Activated CD8-positive, alpha-beta T cell treated with anti-CD3 and anti-CD28 coated beads for 36 hours (primary cell): ENCODE data around the gene TRMT11. TPM values are rescaled to one million over a fixed set of nuclear protein-coding genes. Genes with fewer than 3 reads are reported as not detected.

Experiments
- ATAC-seq: fragments of 200-7000 bp; cut with Tn5 transposase; one replicate; pipeline ENCODE4 v1.10.0; 2021; ENCODE audit warnings: mild to moderate bottlenecking, moderate library complexity
- CTCF ChIA-PET: fragments of 350-600 bp; sonication (Branson Sonifier 250); formaldehyde crosslinking; loops from one replicate; lab custom pipeline; 2021; ENCODE audit warnings: antibody characterized with exemption; lab: Charles Lee
- POLR2A ChIA-PET: fragments of 350-600 bp; sonication (Branson Sonifier 250); formaldehyde crosslinking; loops from one replicate; lab custom pipeline; 2021; ENCODE audit warnings: antibody characterized with exemption; lab: Charles Lee
- DNase-seq: peaks from one replicate; pipeline ENCODE4 v3.0.0-alpha.2; 2020
- H3K27ac Mint-ChIP-seq: one replicate; pipeline ENCODE4 v1.8.0; 2021; ENCODE audit warnings: mild to moderate bottlenecking, mixed read lengths
- H3K27me3 Mint-ChIP-seq: one replicate; pipeline ENCODE4 v1.8.0; 2021; ENCODE audit warnings: mixed read lengths
- H3K36me3 Mint-ChIP-seq: one replicate; pipeline ENCODE4 v1.8.0; 2021; ENCODE audit warnings: low read depth, mixed read lengths
- H3K4me1 Mint-ChIP-seq: one replicate; pipeline ENCODE4 v1.8.0; 2021; ENCODE audit warnings: low read depth, mixed read lengths
- H3K4me3 Mint-ChIP-seq: one replicate; pipeline ENCODE4 v1.8.0; 2021; ENCODE audit warnings: mild to moderate bottlenecking, moderate library complexity, mixed read lengths
- H3K9me3 Mint-ChIP-seq: one replicate; pipeline ENCODE4 v1.8.0; 2021; ENCODE audit warnings: mixed read lengths
- CTCF ChIP-seq: fragments of 200-600 bp; IDR thresholded peaks from one replicate; pipeline ENCODE4 v1.8.0; 2022; ENCODE audit warnings: antibody characterized with exemption, mild to moderate bottlenecking
- intact Hi-C: fragments of 100-400 bp; cut with micrococcal nuclease; formaldehyde crosslinking; loops from one replicate; pipeline ENCODE4 v1.10.0; 2022
- total RNA-seq, 2 experiments: library from RNA; stranded (reverse); gene quantifications; one replicate each; pipeline ENCODE4 v1.2.3, GENCODE V29; 2021

Gene TRMT11
- total RNA-seq, 2 experiments from 2014 or later: 41.5 to 49.1 TPM

- ATAC-seq: no peak
- ChIA-PET CTCF (interaction anchor here (0.6 to 8.5 kb wide), 40 partner anchors 8 to 655 kb away, joined by 3 to 92 read pairs (median 6); partner anchors contain the start of genes HDDC2, NCOA7 and TRMT11), POLR2A (interaction anchor here (0.7 to 3.5 kb wide), 9 partner anchors 22 to 164 kb away, joined by 3 to 21 read pairs (median 4); partner anchors contain the start of genes NCOA7 and TRMT11)
- no peak for DNase-seq
- Mint-ChIP-seq H3K4me1 (peaks cover 5% of the 10 kb centered on the region), H3K27me3 (peaks cover 6% of the 10 kb centered on the region), H3K4me3 (no peak overlapping the region), H3K27ac (no peak overlapping the region), H3K36me3 (peaks cover 2% of the 10 kb centered on the region), H3K9me3 (no peaks in the 10 kb centered on the region)
- TF ChIP-seq CTCF: no peak
- intact Hi-C loops: loop anchor here (2.0 to 5.0 kb wide), 2 partner anchors 39 to 175 kb away; no protein-coding TSS in a partner anchor
Measured at GRCh38 chr6:125955973-125956372, 30.4 kb upstream of the TRMT11 start.

GRCh38 chr6:125956506-125957390 is 29.6 kb upstream of the TRMT11 start, which contains the start of gene HINT3:
HINT3 (plus strand) TSS chr6:125956770; CDS start chr6:125956978, 208 bp downstream.
- Mint-ChIP-seq H3K27ac (no peak within 1 kb of the TSS), H3K4me1 (peaks cover 7% of the 10 kb centered on the region), H3K4me3 (no peak within 1 kb of the TSS), H3K27me3 (peaks cover 4% of the 10 kb centered on the region), H3K36me3 (peaks cover 2% of the 10 kb centered on the region), H3K9me3 (no peaks in the 10 kb centered on the region)
- DNase-seq (peak; percentile 99), ATAC-seq (peak; percentile 86)
- intact Hi-C loops: loop anchor here (2.0 to 5.0 kb wide), 2 partner anchors 39 to 176 kb away; no protein-coding TSS in a partner anchor
- ChIA-PET CTCF (interaction anchor here (0.5 to 8.5 kb wide), 50 partner anchors 9 to 993 kb away, joined by 3 to 92 read pairs (median 4); partner anchors contain the start of genes HDDC2, NCOA7 and TRMT11), POLR2A (interaction anchor here (0.5 to 3.5 kb wide), 14 partner anchors 8 to 655 kb away, joined by 3 to 23 read pairs (median 4); partner anchors contain the start of genes HDDC2, NCOA7 and TRMT11)
- peak; percentile 98 for TF ChIP-seq CTCF

GRCh38 chr6:125957391-125957693 is 29.0 kb upstream of the TRMT11 start:
- Mint-ChIP-seq H3K4me1 (peaks cover 9% of the 10 kb centered on the region), H3K36me3 (peaks cover 2% of the 10 kb centered on the region), H3K27me3 (peaks cover 3% of the 10 kb centered on the region), H3K9me3 (no peaks in the 10 kb centered on the region), H3K4me3 (no peak overlapping the region), H3K27ac (no peak overlapping the region)
- DNase-seq: no peak
- no peak for TF ChIP-seq CTCF
- CTCF ChIA-PET: interaction anchor here (0.6 to 8.5 kb wide), 21 partner anchors 8 to 177 kb away, joined by 3 to 92 read pairs (median 10); partner anchors contain the start of genes NCOA7 and TRMT11
- ATAC-seq: no peak
- POLR2A ChIA-PET: interaction anchor here (0.8 to 3.5 kb wide), 7 partner anchors 8 to 655 kb away, joined by 3 to 23 read pairs (median 6); partner anchors contain the start of genes HDDC2, NCOA7 and TRMT11
- intact Hi-C loops: loop anchor here (2.0 to 5.0 kb wide), 2 partner anchors 40 to 177 kb away; no protein-coding TSS in a partner anchor

GRCh38 chr6:125957845-125958244 is 28.5 kb upstream of the TRMT11 start:
- Mint-ChIP-seq H3K9me3 (no peaks in the 10 kb centered on the region), H3K4me1 (peaks cover 11% of the 10 kb centered on the region), H3K36me3 (peaks cover 2% of the 10 kb centered on the region), H3K27ac (no peak overlapping the region), H3K27me3 (peaks cover 3% of the 10 kb centered on the region), H3K4me3 (no peak overlapping the region)
- TF ChIP-seq CTCF: no peak
- CTCF ChIA-PET: interaction anchor here (1.0 to 8.5 kb wide), 15 partner anchors 8 to 177 kb away, joined by 3 to 92 read pairs (median 14); partner anchors contain the start of genes NCOA7 and TRMT11
- ATAC-seq (no peak), DNase-seq (peak; percentile 22)
- intact Hi-C loops: loop anchor here (2.0 to 5.0 kb wide), 2 partner anchors 41 to 177 kb away; no protein-coding TSS in a partner anchor
- POLR2A ChIA-PET: interaction anchor here (1.1 to 3.5 kb wide), 5 partner anchors 28 to 656 kb away, joined by 3 to 23 read pairs (median 16); partner anchors contain the start of genes HDDC2, NCOA7 and TRMT11
